Ishikawa (cell line): ENCODE results near the gene DOCK3.

ENCODE experiments used
- CEBPB ChIP-seq: IDR thresholded peaks from 2 replicates; pipeline ENCODE4 v1.6.1; 2012
- CREB1 ChIP-seq: IDR thresholded peaks from 2 replicates; pipeline ENCODE4 v1.6.1; 2012; ENCODE audit warnings: low read depth
- EGR1 ChIP-seq: IDR thresholded peaks from 2 replicates; pipeline ENCODE4 v1.6.1; 2012
- EP300 ChIP-seq: IDR thresholded peaks from 2 replicates; pipeline ENCODE4 v1.6.1; 2012; ENCODE audit warnings: borderline replicate concordance
- FOXM1 ChIP-seq: IDR thresholded peaks from 2 replicates; pipeline ENCODE4 v1.6.1; 2012; ENCODE audit warnings: low read depth, borderline replicate concordance
- NFIC ChIP-seq: IDR thresholded peaks from 2 replicates; pipeline ENCODE4 v1.6.1; 2012
- RAD21 ChIP-seq: IDR thresholded peaks from 2 replicates; pipeline ENCODE4 v1.6.1; 2012; ENCODE audit warnings: low read depth
- TAF1 ChIP-seq: IDR thresholded peaks from 2 replicates; pipeline ENCODE4 v1.6.1; 2012; ENCODE audit warnings: low read depth, mild to moderate bottlenecking
- TCF12 ChIP-seq: IDR thresholded peaks from 2 replicates; pipeline ENCODE4 v1.6.1; 2012; ENCODE audit warnings: low read depth
- TEAD4 ChIP-seq: IDR thresholded peaks from 2 replicates; pipeline ENCODE4 v1.6.1; 2012
- YY1 ChIP-seq: IDR thresholded peaks from 2 replicates; pipeline ENCODE4 v1.6.1; 2012; ENCODE audit warnings: low read depth
- ZBTB7A ChIP-seq: IDR thresholded peaks from 2 replicates; pipeline ENCODE4 v1.6.1; 2012; ENCODE audit warnings: low read depth
- TF ChIP-seq, protein P1 (sequence below): IDR thresholded peaks from 2 replicates; pipeline ENCODE4 v1.6.1; 2012; ENCODE audit warnings: low read depth, mild to moderate bottlenecking
- TF ChIP-seq, protein P2 (sequence below): IDR thresholded peaks from 2 replicates; pipeline ENCODE4 v1.6.1; 2012
- TF ChIP-seq, protein P3 (sequence below): IDR thresholded peaks from 2 replicates; pipeline ENCODE4 v1.6.1; 2012

DOCK3 gene

DNA sequence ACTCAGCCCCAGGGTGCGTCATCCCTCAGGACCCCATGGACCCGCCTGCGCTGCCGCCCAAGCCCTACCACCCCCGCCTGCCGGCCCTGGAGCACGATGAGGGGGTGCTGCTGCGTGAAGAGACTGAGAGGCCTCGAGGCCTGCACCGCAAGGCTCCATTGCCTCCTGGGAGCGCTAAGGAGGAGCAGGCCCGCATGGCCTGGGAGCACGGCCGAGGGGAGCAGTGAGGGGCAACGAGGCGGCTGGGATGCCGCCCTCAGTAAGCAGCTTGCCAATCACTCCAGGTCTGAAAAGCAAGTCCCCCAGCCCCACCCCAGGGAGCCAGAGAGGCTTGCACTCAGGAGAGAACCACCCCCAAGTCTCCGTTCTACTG lies 706.6 kb downstream of the DOCK3 start:
- TF ChIP-seq, protein P1, sequence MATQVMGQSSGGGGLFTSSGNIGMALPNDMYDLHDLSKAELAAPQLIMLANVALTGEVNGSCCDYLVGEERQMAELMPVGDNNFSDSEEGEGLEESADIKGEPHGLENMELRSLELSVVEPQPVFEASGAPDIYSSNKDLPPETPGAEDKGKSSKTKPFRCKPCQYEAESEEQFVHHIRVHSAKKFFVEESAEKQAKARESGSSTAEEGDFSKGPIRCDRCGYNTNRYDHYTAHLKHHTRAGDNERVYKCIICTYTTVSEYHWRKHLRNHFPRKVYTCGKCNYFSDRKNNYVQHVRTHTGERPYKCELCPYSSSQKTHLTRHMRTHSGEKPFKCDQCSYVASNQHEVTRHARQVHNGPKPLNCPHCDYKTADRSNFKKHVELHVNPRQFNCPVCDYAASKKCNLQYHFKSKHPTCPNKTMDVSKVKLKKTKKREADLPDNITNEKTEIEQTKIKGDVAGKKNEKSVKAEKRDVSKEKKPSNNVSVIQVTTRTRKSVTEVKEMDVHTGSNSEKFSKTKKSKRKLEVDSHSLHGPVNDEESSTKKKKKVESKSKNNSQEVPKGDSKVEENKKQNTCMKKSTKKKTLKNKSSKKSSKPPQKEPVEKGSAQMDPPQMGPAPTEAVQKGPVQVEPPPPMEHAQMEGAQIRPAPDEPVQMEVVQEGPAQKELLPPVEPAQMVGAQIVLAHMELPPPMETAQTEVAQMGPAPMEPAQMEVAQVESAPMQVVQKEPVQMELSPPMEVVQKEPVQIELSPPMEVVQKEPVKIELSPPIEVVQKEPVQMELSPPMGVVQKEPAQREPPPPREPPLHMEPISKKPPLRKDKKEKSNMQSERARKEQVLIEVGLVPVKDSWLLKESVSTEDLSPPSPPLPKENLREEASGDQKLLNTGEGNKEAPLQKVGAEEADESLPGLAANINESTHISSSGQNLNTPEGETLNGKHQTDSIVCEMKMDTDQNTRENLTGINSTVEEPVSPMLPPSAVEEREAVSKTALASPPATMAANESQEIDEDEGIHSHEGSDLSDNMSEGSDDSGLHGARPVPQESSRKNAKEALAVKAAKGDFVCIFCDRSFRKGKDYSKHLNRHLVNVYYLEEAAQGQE: no peak
- TF ChIP-seq TCF12: no peak
- TF ChIP-seq TAF1: no peak
- no peak for TF ChIP-seq CREB1
- no peak for TF ChIP-seq NFIC
- TF ChIP-seq EP300: no peak
- TF ChIP-seq CEBPB: no peak

- TF ChIP-seq EGR1 (no peak), RAD21 (no peak), CREB1 (no peak), TCF12 (no peak), EP300 (no peak), YY1 (no peak), CEBPB (no peak), ZBTB7A (no peak), NFIC (no peak), TAF1 (no peak), TEAD4 (no peak), FOXM1 (no peak)
- TF ChIP-seq, protein P2, sequence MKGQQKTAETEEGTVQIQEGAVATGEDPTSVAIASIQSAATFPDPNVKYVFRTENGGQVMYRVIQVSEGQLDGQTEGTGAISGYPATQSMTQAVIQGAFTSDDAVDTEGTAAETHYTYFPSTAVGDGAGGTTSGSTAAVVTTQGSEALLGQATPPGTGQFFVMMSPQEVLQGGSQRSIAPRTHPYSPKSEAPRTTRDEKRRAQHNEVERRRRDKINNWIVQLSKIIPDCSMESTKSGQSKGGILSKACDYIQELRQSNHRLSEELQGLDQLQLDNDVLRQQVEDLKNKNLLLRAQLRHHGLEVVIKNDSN: no peak
- TF ChIP-seq, protein P1: no peak
- TF ChIP-seq, protein P3, sequence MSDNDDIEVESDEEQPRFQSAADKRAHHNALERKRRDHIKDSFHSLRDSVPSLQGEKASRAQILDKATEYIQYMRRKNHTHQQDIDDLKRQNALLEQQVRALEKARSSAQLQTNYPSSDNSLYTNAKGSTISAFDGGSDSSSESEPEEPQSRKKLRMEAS: no peak
Observed at GRCh38 chr3:51382076-51382745, 707.5 kb downstream of the DOCK3 start.

DNA sequence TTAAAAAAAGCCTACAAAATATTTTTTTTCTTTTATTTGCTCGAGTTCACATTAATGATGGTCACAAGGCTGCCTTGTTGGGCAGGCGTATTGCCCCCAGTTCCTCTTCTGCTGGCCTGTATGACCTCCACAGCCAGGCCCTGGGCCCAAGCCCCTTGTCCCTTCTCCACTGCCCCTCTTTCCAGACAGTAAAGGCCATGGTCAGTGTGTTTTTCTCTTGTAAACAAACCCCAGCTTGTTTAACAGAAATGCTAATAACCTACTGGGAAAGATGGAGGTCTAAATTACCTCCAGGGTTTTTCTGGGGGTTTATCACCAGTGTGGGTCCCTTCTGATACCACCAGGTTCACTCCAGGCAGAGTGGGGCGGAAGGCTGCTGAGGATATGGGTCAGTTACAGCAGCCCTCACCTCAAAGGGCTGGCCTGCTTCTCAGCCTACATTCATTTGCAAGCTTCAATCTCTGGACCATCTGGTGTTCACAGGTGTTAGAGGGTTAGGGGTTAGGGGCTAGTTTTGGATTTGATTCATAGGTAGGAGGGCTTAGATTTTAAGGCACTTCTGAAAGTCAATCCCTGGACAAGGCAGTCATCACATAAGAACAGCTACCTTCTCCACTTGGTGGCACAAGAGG lies 708.3 kb downstream of the DOCK3 start:
- no peak for TF ChIP-seq TEAD4
- TF ChIP-seq NFIC: no peak
- TF ChIP-seq TAF1: no peak

DNA sequence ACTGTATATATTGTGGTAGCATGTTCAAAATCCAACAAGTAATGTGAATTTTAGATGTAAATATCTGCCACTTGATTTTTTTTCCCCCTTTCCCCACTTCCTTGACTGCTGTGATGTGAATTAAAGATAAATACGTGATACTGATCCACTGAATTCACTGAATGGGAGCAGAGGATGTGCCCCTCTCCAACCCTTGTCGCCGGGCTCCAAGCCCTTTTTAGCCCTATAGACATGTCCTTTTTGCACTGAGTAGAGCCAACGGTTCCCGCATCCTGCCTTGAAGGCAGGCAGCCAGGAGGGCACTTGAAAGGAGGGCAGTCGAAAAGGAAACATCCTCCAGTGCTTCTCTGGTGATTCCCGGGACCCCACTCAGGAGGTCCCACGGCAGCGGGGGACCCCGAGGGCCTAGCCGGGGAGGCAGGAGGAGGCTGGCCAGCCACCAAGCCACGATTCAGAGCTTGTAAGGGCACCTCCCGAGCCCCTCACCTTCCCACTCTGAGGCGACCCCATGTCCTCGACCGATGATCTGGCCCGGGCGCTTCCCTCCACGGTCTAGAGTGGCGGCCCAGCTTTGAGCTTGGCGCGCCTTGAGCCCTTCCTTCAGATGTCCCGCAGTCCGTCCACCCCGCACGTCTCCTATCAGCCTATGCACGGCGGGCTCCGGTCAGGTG lies 709.5 kb downstream of the DOCK3 start:
- TF ChIP-seq, protein P2: no peak
- TF ChIP-seq TAF1: no peak
- no peak for TF ChIP-seq EGR1
- TF ChIP-seq RAD21: no peak
- TF ChIP-seq, protein P1: no peak
- TF ChIP-seq, protein P3: peak; percentile 11; the same call in 1 of the 2 replicates
